Measurements from ENCODE around the gene ATF1.

ATF1 gene

GRCh38 chr12:50763639-50764285, at the start of gene ATF1:
TSS of gene ATF1 (plus strand) at chr12:50764101. CDS start at chr12:50780146, 16,045 bp downstream.
- peak; percentile 80 to 94 for DNase-seq

- no peak for DNase-seq
Observed at GRCh38 chr12:50715174-50715573, 48.7 kb upstream of the ATF1 start.

GRCh38 chr12:50718760-50719159, 45.1 kb upstream of the ATF1 start:
- no peak for DNase-seq

- no peak for DNase-seq
Observed at GRCh38 chr12:50720085-50720484, 43.8 kb upstream of the ATF1 start.

GRCh38 chr12:50720501-50720900, 43.4 kb upstream of the ATF1 start:
- DNase-seq: no peak

- DNase-seq: no peak
Observed at GRCh38 chr12:50723865-50724264, 40.0 kb upstream of the ATF1 start.

GRCh38 chr12:50725011-50725942, 38.6 kb upstream of the ATF1 start:
- peak in 1 of 2 experiments; percentile 12 for DNase-seq

GRCh38 chr12:50727466-50727865, 36.4 kb upstream of the ATF1 start:
- DNase-seq: no peak

GRCh38 chr12:50728417-50728816, 35.5 kb upstream of the ATF1 start:
- peak; percentile 16 to 47 for DNase-seq

- DNase-seq: peak in 1 of 2 experiments; percentile 54
Observed at GRCh38 chr12:50728841-50729240, 35.1 kb upstream of the ATF1 start.

- no peak for DNase-seq
Observed at GRCh38 chr12:50732591-50732990, 31.3 kb upstream of the ATF1 start.

GRCh38 chr12:50733706-50734105, 30.2 kb upstream of the ATF1 start:
- no peak for DNase-seq

GRCh38 chr12:50734409-50735263, 29.3 kb upstream of the ATF1 start:
- DNase-seq: peak in 1 of 2 experiments; percentile 23

GRCh38 chr12:50739611-50740010, 24.3 kb upstream of the ATF1 start:
- no peak for DNase-seq

GRCh38 chr12:50740307-50740706, 23.6 kb upstream of the ATF1 start:
- no peak for DNase-seq

GRCh38 chr12:50742776-50743175, 21.1 kb upstream of the ATF1 start:
- no peak for DNase-seq

GRCh38 chr12:50745861-50746260, 18.0 kb upstream of the ATF1 start:
- no peak for DNase-seq

GRCh38 chr12:50746431-50746830, 17.5 kb upstream of the ATF1 start:
- DNase-seq: no peak

- no peak for DNase-seq
Observed at GRCh38 chr12:50747817-50748216, 16.1 kb upstream of the ATF1 start.

GRCh38 chr12:50749459-50749882, 14.4 kb upstream of the ATF1 start:
- DNase-seq: no peak

- DNase-seq: no peak
Observed at GRCh38 chr12:50750366-50750765, 13.5 kb upstream of the ATF1 start.

GRCh38 chr12:50751948-50752721, 11.8 kb upstream of the ATF1 start:
- DNase-seq: no peak
